SK-N-SH treated with all-trans-retinoic acid at 6 μM for 48 hours (cell line): ENCODE results near the gene HELQ.

Source experiments
- ATAC-seq: fragments of 200-7000 bp; cut with Tn5 transposase; 3 replicates; pipeline ENCODE4 v1.9.1; 2020; ENCODE audit warnings: mild to moderate bottlenecking, moderate library complexity
- ARNTL ChIP-seq: fragments of 450-650 bp; formaldehyde crosslinking; IDR thresholded peaks from 2 replicates; pipeline ENCODE4 v1.5.0; 2020; ENCODE audit warnings: low read depth, mild to moderate bottlenecking, moderate library complexity, borderline replicate concordance
- CSDC2 ChIP-seq: fragments of 250-450 bp; sonication (Bioruptor Pico); IDR thresholded peaks from 2 replicates; pipeline ENCODE4 v1.5.0; 2020; ENCODE audit warnings: mild to moderate bottlenecking, moderate library complexity
- ESRRG ChIP-seq: fragments of 250-450 bp; sonication (Bioruptor Pico); IDR thresholded peaks from 2 replicates; pipeline ENCODE4 v1.6.1; 2021; ENCODE audit warnings: mild to moderate bottlenecking
- GLIS3 ChIP-seq: fragments of 250-450 bp; sonication (Bioruptor Pico); IDR thresholded peaks from 2 replicates; pipeline ENCODE4 v1.5.0; 2020; ENCODE audit warnings: mild to moderate bottlenecking, moderate library complexity
- ISL1 ChIP-seq: fragments of 250-450 bp; sonication (Bioruptor Pico); IDR thresholded peaks from 2 replicates; pipeline ENCODE4 v2.1.2; 2022; ENCODE audit warnings: mild to moderate bottlenecking, moderate library complexity
- OSR1 ChIP-seq: fragments of 250-450 bp; sonication (Bioruptor Pico); IDR thresholded peaks from 2 replicates; pipeline ENCODE4 v1.8.0; 2022; ENCODE audit warnings: moderate library complexity, mild to moderate bottlenecking, inconsistent platforms
- PPARA ChIP-seq: fragments of 250-450 bp; sonication (Bioruptor Pico); IDR thresholded peaks from 2 replicates; pipeline ENCODE4 v1.5.0; 2020; ENCODE audit warnings: mild to moderate bottlenecking, borderline replicate concordance
- RARB ChIP-seq: fragments of 250-450 bp; sonication (Bioruptor Pico); IDR thresholded peaks from 2 replicates; pipeline ENCODE4 v1.8.0; 2021; ENCODE audit warnings: mild to moderate bottlenecking, moderate library complexity
- SNAI2 ChIP-seq: fragments of 250-450 bp; sonication (Bioruptor Pico); IDR thresholded peaks from 2 replicates; pipeline ENCODE4 v1.5.0; 2020; ENCODE audit warnings: mild to moderate bottlenecking, moderate library complexity
- TCF4 ChIP-seq: fragments of 250-450 bp; sonication (Bioruptor Pico); IDR thresholded peaks from 2 replicates; pipeline ENCODE4 v1.8.0; 2021; ENCODE audit warnings: mild to moderate bottlenecking, moderate library complexity, borderline replicate concordance
- TOX ChIP-seq: fragments of 250-450 bp; sonication (Bioruptor Pico); IDR thresholded peaks from 2 replicates; pipeline ENCODE4 v1.8.0; 2021; ENCODE audit warnings: mild to moderate bottlenecking, moderate library complexity, borderline replicate concordance
- ZC3H10 ChIP-seq: fragments of 250-450 bp; sonication (Bioruptor Pico); IDR thresholded peaks from 2 replicates; pipeline ENCODE4 v1.5.1; 2021; ENCODE audit warnings: mild to moderate bottlenecking, moderate library complexity
- ZFP3 ChIP-seq: fragments of 250-450 bp; sonication (Bioruptor Pico); IDR thresholded peaks from 2 replicates; pipeline ENCODE4 v1.5.0; 2020; ENCODE audit warnings: mild to moderate bottlenecking, moderate library complexity
- ZFP30 ChIP-seq: fragments of 450-650 bp; formaldehyde crosslinking; IDR thresholded peaks from 2 replicates; pipeline ENCODE4 v1.5.0; 2022; ENCODE audit warnings: mild to moderate bottlenecking, moderate library complexity
- ZNF565 ChIP-seq: fragments of 450-650 bp; formaldehyde crosslinking; conservative IDR thresholded peaks from 2 replicates; pipeline ENCODE4 v1.5.0; 2020; ENCODE audit warnings: low read depth, mild to moderate bottlenecking, moderate library complexity
- TF ChIP-seq, protein P1 (sequence below): fragments of 250-450 bp; sonication (Bioruptor Pico); IDR thresholded peaks from 2 replicates; pipeline ENCODE4 v1.8.0; 2021; ENCODE audit warnings: low read depth, mild to moderate bottlenecking, moderate library complexity, borderline replicate concordance
- TF ChIP-seq, protein P2 (sequence below): fragments of 250-450 bp; sonication (Bioruptor Pico); IDR thresholded peaks from 2 replicates; pipeline ENCODE4 v1.5.1; 2020; ENCODE audit warnings: low read depth, mild to moderate bottlenecking, moderate library complexity
- TF ChIP-seq, protein P3 (sequence below): fragments of 250-450 bp; sonication (Bioruptor Pico); IDR thresholded peaks from 2 replicates; pipeline ENCODE4 v1.5.1; 2021; ENCODE audit warnings: mild to moderate bottlenecking, moderate library complexity
- TF ChIP-seq, protein P4 (sequence below): fragments of 250-450 bp; sonication (Bioruptor Pico); IDR thresholded peaks from 2 replicates; pipeline ENCODE4 v1.8.0; 2020; ENCODE audit warnings: mild to moderate bottlenecking, moderate library complexity, borderline replicate concordance
- TF ChIP-seq, protein P5 (sequence below): fragments of 250-450 bp; sonication (Bioruptor Pico); IDR thresholded peaks from 2 replicates; pipeline ENCODE4 v1.5.0; 2020; ENCODE audit warnings: mild to moderate bottlenecking, moderate library complexity

HELQ gene, protein sequence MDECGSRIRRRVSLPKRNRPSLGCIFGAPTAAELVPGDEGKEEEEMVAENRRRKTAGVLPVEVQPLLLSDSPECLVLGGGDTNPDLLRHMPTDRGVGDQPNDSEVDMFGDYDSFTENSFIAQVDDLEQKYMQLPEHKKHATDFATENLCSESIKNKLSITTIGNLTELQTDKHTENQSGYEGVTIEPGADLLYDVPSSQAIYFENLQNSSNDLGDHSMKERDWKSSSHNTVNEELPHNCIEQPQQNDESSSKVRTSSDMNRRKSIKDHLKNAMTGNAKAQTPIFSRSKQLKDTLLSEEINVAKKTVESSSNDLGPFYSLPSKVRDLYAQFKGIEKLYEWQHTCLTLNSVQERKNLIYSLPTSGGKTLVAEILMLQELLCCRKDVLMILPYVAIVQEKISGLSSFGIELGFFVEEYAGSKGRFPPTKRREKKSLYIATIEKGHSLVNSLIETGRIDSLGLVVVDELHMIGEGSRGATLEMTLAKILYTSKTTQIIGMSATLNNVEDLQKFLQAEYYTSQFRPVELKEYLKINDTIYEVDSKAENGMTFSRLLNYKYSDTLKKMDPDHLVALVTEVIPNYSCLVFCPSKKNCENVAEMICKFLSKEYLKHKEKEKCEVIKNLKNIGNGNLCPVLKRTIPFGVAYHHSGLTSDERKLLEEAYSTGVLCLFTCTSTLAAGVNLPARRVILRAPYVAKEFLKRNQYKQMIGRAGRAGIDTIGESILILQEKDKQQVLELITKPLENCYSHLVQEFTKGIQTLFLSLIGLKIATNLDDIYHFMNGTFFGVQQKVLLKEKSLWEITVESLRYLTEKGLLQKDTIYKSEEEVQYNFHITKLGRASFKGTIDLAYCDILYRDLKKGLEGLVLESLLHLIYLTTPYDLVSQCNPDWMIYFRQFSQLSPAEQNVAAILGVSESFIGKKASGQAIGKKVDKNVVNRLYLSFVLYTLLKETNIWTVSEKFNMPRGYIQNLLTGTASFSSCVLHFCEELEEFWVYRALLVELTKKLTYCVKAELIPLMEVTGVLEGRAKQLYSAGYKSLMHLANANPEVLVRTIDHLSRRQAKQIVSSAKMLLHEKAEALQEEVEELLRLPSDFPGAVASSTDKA

DNA sequence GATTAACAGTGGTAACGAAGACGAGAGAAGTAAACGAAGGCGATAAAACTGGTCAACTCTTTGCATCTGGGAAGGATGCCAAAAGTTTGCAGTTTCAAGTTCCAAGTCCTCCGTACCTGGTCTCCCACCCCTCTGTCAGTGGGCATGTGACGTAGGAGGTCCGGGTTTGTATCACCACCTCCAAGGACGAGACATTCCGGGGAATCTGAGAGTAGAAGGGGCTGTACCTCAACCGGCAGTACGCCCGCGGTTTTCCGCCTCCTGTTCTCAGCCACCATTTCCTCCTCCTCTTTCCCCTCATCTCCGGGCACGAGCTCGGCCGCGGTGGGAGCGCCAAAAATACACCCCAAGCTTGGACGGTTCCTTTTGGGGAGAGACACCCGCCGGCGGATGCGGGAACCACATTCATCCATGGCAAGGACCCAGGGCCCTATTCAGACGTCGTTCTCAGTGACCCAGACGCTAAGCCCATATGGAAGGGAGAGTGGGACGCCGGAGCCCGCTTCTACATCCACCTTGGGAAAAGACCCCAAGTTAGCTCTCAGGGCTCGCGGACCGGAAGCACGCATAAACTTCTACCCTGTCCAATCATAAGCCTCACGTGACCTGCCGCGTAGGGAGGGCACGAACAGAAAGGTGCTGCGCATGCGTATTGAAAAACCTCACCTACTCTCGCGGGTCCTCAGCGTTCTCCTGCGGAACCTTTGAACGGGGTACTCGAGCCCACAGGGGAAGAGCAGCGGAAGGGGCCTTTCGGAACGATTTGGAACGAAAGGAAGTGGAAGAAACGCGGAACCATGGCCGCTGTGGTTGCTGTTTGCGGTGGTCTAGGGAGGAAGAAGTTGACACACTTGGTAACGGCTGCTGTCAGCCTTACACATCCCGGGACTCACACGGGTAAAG is at the start of gene HELQ, which contains the start of gene MRPS18C:
Gene HELQ, minus strand, starts transcription at position 543 of the 903 bp plus-strand sequence. Its CDS starts 130 bp downstream, at position 413.
Gene MRPS18C, plus strand, starts transcription at position 778 of the 903 bp plus-strand sequence. Its CDS starts 20 bp downstream, at position 798.
- TF ChIP-seq, protein P1, sequence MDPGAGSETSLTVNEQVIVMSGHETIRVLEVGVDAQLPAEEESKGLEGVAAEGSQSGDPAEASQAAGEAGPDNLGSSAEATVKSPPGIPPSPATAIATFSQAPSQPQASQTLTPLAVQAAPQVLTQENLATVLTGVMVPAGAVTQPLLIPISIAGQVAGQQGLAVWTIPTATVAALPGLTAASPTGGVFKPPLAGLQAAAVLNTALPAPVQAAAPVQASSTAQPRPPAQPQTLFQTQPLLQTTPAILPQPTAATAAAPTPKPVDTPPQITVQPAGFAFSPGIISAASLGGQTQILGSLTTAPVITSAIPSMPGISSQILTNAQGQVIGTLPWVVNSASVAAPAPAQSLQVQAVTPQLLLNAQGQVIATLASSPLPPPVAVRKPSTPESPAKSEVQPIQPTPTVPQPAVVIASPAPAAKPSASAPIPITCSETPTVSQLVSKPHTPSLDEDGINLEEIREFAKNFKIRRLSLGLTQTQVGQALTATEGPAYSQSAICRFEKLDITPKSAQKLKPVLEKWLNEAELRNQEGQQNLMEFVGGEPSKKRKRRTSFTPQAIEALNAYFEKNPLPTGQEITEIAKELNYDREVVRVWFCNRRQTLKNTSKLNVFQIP (CRISPR knock-in tag), result no peak
- TF ChIP-seq, protein P2, sequence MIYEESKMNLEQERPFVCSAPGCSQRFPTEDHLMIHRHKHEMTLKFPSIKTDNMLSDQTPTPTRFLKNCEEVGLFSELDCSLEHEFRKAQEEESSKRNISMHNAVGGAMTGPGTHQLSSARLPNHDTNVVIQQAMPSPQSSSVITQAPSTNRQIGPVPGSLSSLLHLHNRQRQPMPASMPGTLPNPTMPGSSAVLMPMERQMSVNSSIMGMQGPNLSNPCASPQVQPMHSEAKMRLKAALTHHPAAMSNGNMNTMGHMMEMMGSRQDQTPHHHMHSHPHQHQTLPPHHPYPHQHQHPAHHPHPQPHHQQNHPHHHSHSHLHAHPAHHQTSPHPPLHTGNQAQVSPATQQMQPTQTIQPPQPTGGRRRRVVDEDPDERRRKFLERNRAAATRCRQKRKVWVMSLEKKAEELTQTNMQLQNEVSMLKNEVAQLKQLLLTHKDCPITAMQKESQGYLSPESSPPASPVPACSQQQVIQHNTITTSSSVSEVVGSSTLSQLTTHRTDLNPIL, result no peak
- TF ChIP-seq PPARA (CRISPR knock-in tag), result no peak
- TF ChIP-seq, protein P3, sequence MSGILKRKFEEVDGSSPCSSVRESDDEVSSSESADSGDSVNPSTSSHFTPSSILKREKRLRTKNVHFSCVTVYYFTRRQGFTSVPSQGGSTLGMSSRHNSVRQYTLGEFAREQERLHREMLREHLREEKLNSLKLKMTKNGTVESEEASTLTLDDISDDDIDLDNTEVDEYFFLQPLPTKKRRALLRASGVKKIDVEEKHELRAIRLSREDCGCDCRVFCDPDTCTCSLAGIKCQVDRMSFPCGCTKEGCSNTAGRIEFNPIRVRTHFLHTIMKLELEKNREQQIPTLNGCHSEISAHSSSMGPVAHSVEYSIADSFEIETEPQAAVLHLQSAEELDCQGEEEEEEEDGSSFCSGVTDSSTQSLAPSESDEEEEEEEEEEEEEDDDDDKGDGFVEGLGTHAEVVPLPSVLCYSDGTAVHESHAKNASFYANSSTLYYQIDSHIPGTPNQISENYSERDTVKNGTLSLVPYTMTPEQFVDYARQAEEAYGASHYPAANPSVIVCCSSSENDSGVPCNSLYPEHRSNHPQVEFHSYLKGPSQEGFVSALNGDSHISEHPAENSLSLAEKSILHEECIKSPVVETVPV (CRISPR knock-in tag), result no peak
- no peak for TF ChIP-seq TOX (CRISPR knock-in tag)
- 0 out of 2 replicates have a peak, but pooled peaks have one; percentile 24 for TF ChIP-seq ZFP3
- TF ChIP-seq SNAI2 (CRISPR knock-in tag), result no peak
- ATAC-seq, result peak; percentile 97

DNA sequence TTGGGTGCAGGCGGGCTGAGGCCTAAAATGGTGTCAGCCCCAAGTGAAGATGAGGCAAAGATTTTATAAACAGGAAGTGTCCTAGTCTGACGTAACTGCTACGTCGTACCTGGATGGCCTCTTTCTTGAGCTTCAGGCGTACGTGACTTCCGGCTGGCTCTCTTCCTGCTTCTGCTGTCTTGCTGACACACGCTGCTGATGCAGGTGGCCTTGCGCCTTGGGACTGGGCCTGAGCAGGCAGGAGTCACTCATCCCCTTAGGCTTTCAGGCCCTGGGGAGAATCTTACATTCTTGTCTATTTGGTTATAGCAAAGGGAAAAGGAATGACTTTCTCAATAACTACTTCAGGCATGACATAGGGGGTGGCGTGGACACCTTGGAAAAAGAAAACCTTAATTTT is 49.4 kb upstream of the HELQ start:
- no peak for ATAC-seq
- TF ChIP-seq ESRRG (CRISPR knock-in tag), result no peak

DNA sequence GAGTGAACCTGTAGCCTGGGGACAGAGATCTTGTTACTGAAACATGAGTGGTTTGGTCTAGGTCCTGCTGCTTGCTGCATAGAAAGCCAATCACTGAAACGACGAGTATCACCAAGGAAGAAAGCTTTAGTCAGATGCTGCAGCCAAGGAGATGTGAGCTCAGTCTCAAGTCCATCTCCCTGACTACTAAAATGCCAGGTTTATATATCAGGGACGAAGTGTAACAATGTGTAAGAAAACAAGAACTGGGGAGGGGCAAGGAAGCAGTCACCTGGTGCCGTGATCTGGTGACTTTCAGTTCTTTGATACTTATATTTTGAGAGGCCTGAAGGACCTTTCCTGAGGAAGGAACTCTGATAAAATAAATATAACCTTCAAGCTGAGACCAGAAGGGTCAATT is 48.9 kb upstream of the HELQ start:
- no peak for ATAC-seq
- TF ChIP-seq PPARA (CRISPR knock-in tag), result no peak
- TF ChIP-seq RARB (CRISPR knock-in tag), result no peak
- TF ChIP-seq, protein P3 (CRISPR knock-in tag), result no peak
- TF ChIP-seq, protein P4, sequence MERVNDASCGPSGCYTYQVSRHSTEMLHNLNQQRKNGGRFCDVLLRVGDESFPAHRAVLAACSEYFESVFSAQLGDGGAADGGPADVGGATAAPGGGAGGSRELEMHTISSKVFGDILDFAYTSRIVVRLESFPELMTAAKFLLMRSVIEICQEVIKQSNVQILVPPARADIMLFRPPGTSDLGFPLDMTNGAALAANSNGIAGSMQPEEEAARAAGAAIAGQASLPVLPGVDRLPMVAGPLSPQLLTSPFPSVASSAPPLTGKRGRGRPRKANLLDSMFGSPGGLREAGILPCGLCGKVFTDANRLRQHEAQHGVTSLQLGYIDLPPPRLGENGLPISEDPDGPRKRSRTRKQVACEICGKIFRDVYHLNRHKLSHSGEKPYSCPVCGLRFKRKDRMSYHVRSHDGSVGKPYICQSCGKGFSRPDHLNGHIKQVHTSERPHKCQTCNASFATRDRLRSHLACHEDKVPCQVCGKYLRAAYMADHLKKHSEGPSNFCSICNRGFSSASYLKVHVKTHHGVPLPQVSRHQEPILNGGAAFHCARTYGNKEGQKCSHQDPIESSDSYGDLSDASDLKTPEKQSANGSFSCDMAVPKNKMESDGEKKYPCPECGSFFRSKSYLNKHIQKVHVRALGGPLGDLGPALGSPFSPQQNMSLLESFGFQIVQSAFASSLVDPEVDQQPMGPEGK (CRISPR knock-in tag), result no peak
- no peak for TF ChIP-seq ZFP30 (CRISPR knock-in tag)
- TF ChIP-seq ZC3H10 (CRISPR knock-in tag), result no peak
- TF ChIP-seq, protein P1 (CRISPR knock-in tag), result no peak
- no peak for TF ChIP-seq TCF4 (CRISPR knock-in tag)
- TF ChIP-seq OSR1, result no peak
- no peak for TF ChIP-seq SNAI2 (CRISPR knock-in tag)
- TF ChIP-seq ZNF565, result no peak
- no peak for TF ChIP-seq ARNTL (CRISPR knock-in tag)
- TF ChIP-seq ISL1 (CRISPR knock-in tag), result no peak
- TF ChIP-seq GLIS3 (CRISPR knock-in tag), result no peak
- no peak for TF ChIP-seq TOX (CRISPR knock-in tag)
- TF ChIP-seq ZFP3, result no peak
- TF ChIP-seq CSDC2 (CRISPR knock-in tag), result no peak
- TF ChIP-seq, protein P5, sequence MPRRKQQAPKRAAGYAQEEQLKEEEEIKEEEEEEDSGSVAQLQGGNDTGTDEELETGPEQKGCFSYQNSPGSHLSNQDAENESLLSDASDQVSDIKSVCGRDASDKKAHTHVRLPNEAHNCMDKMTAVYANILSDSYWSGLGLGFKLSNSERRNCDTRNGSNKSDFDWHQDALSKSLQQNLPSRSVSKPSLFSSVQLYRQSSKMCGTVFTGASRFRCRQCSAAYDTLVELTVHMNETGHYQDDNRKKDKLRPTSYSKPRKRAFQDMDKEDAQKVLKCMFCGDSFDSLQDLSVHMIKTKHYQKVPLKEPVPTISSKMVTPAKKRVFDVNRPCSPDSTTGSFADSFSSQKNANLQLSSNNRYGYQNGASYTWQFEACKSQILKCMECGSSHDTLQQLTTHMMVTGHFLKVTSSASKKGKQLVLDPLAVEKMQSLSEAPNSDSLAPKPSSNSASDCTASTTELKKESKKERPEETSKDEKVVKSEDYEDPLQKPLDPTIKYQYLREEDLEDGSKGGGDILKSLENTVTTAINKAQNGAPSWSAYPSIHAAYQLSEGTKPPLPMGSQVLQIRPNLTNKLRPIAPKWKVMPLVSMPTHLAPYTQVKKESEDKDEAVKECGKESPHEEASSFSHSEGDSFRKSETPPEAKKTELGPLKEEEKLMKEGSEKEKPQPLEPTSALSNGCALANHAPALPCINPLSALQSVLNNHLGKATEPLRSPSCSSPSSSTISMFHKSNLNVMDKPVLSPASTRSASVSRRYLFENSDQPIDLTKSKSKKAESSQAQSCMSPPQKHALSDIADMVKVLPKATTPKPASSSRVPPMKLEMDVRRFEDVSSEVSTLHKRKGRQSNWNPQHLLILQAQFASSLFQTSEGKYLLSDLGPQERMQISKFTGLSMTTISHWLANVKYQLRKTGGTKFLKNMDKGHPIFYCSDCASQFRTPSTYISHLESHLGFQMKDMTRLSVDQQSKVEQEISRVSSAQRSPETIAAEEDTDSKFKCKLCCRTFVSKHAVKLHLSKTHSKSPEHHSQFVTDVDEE (CRISPR knock-in tag), result no peak
